Heart right ventricle (tissue), 16 donors: Measurements from ENCODE around the gene SPTSSB. TPM values are rescaled to one million over a fixed set of nuclear protein-coding genes. Genes with fewer than 3 reads are reported as not detected.

ENCODE experiments used
- ATAC-seq, 8 donors: fragments of 200-7000 bp; cut with Tn5 transposase; one replicate each; pipeline ENCODE4 v1.9.1; 2020; ENCODE audit warnings: mild to moderate bottlenecking in 8 of 8, moderate library complexity in 8 of 8, moderate number of reproducible peaks in 1 of 8
- DNase-seq, 2 donors: peaks; one replicate each; pipeline ENCODE4 v3.0.0-alpha.2; 2020
- H3K27ac ChIP-seq, 10 donors: fragments of 200-600 bp; sonication (generic) in 2 of 10; one replicate each; pipeline versions ENCODE4 v1.5.0 to v1.8.0; 2020 to 2022; ENCODE audit warnings: mild to moderate bottlenecking in 3 of 10
- H3K27me3 ChIP-seq, 7 donors: fragments of 200-600 bp; one replicate each; pipeline ENCODE4 v1.8.0; 2021 to 2022; ENCODE audit warnings: mild to moderate bottlenecking in 2 of 7
- H3K36me3 ChIP-seq, 9 donors: fragments of 200-600 bp; sonication (generic) in 1 of 9; one replicate each; pipeline versions ENCODE4 v1.5.0 to v1.8.0; 2020 to 2022; ENCODE audit warnings: mild to moderate bottlenecking in 2 of 9
- H3K4me1 ChIP-seq, 9 donors: fragments of 200-600 bp; sonication (generic) in 1 of 9; one replicate each; pipeline versions ENCODE4 v1.5.0 to v1.8.0; 2020 to 2022; ENCODE audit warnings: mild to moderate bottlenecking in 4 of 9
- H3K4me3 ChIP-seq, 10 donors: fragments of 200-600 bp; sonication (generic) in 2 of 10; one replicate each; pipeline versions ENCODE4 v1.5.0 to v1.8.0; 2020 to 2022; ENCODE audit warnings: mild to moderate bottlenecking in 7 of 10, moderate library complexity in 2 of 10
- H3K9me3 ChIP-seq, 11 donors: fragments of 200-600 bp in 10 of 11; sonication (generic) in 2 of 11; one replicate each; pipeline versions ENCODE4 v1.5.0 to v1.8.0; 2013 to 2022; ENCODE audit warnings: mild to moderate bottlenecking in 2 of 11, control low read depth in 1 of 11, moderate library complexity in 1 of 11
- WGBS, 2 donors: extraction: QIAGEN DNeasy Blood & Tissue Kit; methylation state at CpG; one replicate each; pipeline ENCODE4 v1.1.7; 2013; ENCODE audit warnings: inconsistent platforms in 1 of 2; 5-methylcytosine and 5-hydroxymethylcytosine counted together
- intact Hi-C, 10 donors: fragments of 100-400 bp; cut with DNase I; formaldehyde crosslinking; loops; one replicate each; pipeline versions ENCODE4 v1.11.1 to v1.14.2; 2022
- polyA plus RNA-seq, 2 donors: library from polyadenylated mRNA; stranded (reverse); fragments of 200-250 nt; gene quantifications; one replicate each; pipeline ENCODE4 v1.2.3, GENCODE V29; 2013
- total RNA-seq, 10 donors: library from RNA; stranded (reverse); fragmentation: NEBNext Ultra II Directional in 3 of 10; extraction: Animal tissue kit (Norgen Biotek cat#: 25700) in 3 of 10; gene quantifications; one replicate each; pipeline versions ENCODE4 v1.2.1 to v1.2.4, GENCODE V29; 2021 to 2023
- TF ChIP-seq, protein P1 (sequence below), 9 donors: fragments of 200-600 bp; sonication (generic) in 2 of 9; IDR thresholded peaks; one replicate each; pipeline versions ENCODE4 v1.5.0 to v1.8.0; 2021 to 2022; ENCODE audit warnings: antibody characterized with exemption in 9 of 9, mild to moderate bottlenecking in 5 of 9, moderate library complexity in 1 of 9
- donor health status: Arrhythmogenic right ventricular cardiomyopathy.
- donor health status: ischemic (EF 13 %, LVEDD 7.1; RV severe dilation, severe dysfunction).
- donor health status: healthy with polysubstance abuse.
- donor health status: DM: no; HTN: yes; CAD: no.
- donor health status: DM: no; HTN: no; CAD: no.
- donor health status: ischemic (EF 25% LVEDD 6.9; RV normal size, moderate dysfunction).
- donor health status: ischemic (EF 25% LVEDD 5.7; RV mildly dilated, moderate dysfunction).
- donor health status: healthy.
- donor health status: DM: yes; HTN: yes; CAD: no.
- donor health status: Ischemic cardiomyopathy.
- donor health status: ischemic (EF 35%, LVEDD 5.7; RV mildly dilated, moderate dysfunction).
- donor health status: nonischemic (EF 11% LVEDD 7.7; RV severe dilation, severe dysfunction).
- donor health status: DM: yes; HTN: yes; CAD: no.
- donor health status: PGD.
- donor health status: ischemic (EF 29% LVEDD 5.4; RV normal size, mild dysfunction).
- donor health status: nonischemic (EF 23%, LVEDD 6.1; RV moderate dilation, normal function).

SPTSSB gene
- total and polyA plus RNA-seq, 12 donors = 0.03 to 0.51 (median 0.14) TPM; not detected in 8

DNA sequence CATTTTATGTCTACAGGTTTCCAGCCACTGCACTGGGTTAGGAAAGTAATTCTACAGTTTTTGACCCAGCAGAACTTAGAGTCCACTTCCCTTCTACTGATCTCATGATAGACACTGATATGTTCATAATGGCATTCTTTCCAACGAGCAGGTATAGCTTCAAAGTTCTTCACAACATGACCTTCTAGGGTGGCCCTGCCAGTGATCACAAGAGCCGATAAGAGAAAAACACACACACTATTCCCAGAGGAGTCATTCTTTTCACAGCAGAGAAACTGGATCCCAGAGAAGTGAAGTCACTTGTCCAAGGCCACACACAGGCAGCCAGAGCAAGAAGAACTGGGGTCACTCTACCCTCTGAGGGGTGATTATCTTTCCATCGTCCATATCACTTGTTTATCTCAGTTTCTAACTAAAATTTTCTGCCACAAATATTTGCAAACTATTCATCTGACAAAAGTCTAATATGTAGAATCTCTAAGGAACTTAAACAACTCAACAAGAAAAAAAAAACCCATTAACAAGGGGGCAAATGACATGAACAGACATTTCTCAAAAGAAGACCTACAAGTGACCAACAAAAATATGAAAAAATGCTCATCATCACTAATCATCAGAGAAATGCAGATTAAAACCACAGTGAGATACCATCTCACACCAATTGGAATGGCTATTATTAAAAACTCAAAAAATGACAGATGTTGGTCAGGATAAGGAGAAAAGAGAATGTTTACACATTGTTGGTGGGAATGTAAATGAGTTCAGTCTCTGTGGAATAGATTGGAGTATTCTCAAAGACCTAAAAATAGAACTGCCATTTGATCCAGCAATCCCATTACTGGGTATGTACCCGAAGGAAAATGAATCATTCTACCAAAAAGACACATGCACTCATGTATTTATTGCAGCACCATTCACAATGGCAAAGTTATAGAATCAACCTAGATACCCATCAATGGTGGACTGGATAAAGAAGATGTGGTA lies 31.5 kb downstream of the SPTSSB start:
- WGBS, 2 donors = 40 to 58% methylated on average over 4 of the region's 4 CpGs
- H3K9me3 ChIP-seq = peaks cover 0 to 3% (median 0%) of the 10 kb centered on the region in 11 donors
- no peak for DNase-seq
- H3K4me3 ChIP-seq = no peak overlapping the region
- ATAC-seq = no peak
- peaks cover 0 to 3% (median 0%) of the 10 kb centered on the region in 9 donors for H3K4me1 ChIP-seq
- H3K27me3 ChIP-seq = no peaks in the 10 kb centered on the region
- H3K27ac ChIP-seq = no peak overlapping the region
- intact Hi-C loops = no loop called here
- TF ChIP-seq, protein P1, sequence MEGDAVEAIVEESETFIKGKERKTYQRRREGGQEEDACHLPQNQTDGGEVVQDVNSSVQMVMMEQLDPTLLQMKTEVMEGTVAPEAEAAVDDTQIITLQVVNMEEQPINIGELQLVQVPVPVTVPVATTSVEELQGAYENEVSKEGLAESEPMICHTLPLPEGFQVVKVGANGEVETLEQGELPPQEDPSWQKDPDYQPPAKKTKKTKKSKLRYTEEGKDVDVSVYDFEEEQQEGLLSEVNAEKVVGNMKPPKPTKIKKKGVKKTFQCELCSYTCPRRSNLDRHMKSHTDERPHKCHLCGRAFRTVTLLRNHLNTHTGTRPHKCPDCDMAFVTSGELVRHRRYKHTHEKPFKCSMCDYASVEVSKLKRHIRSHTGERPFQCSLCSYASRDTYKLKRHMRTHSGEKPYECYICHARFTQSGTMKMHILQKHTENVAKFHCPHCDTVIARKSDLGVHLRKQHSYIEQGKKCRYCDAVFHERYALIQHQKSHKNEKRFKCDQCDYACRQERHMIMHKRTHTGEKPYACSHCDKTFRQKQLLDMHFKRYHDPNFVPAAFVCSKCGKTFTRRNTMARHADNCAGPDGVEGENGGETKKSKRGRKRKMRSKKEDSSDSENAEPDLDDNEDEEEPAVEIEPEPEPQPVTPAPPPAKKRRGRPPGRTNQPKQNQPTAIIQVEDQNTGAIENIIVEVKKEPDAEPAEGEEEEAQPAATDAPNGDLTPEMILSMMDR (IDR thresholded peaks at IDR 0.05) = no peak
- no peaks in the 10 kb centered on the region for H3K36me3 ChIP-seq

DNA sequence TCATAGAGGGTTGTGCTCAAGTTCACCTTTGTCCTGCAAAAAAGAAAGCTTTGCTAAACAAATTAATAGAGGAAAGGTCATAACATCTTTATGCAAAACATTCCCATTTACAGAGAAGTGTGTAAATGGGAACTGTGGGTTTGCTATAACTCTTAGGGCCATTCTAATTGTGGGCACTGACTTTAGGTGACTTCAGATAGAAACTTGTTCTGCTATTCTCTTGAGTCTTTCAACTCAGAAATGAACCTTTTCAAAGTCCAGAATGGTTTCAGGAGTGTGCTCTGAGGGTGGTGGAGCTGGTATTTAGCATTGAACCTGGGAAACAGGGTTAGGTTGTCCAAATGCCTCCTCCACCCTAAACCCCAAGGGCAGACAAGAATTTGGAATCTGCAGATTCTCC lies 34.0 kb downstream of the SPTSSB start:
- H3K27ac ChIP-seq = no peak overlapping the region
- H3K27me3 ChIP-seq = no peaks in the 10 kb centered on the region
- ATAC-seq (no peak), DNase-seq (no peak)
- H3K4me1 ChIP-seq = no peaks in the 10 kb centered on the region
- no peak overlapping the region for H3K4me3 ChIP-seq
- H3K9me3 ChIP-seq = peaks cover 0 to 3% (median 0%) of the 10 kb centered on the region in 11 donors
- no peaks in the 10 kb centered on the region for H3K36me3 ChIP-seq
- intact Hi-C loops = no loop called here
- TF ChIP-seq, protein P1 (IDR thresholded peaks at IDR 0.05) = no peak

DNA sequence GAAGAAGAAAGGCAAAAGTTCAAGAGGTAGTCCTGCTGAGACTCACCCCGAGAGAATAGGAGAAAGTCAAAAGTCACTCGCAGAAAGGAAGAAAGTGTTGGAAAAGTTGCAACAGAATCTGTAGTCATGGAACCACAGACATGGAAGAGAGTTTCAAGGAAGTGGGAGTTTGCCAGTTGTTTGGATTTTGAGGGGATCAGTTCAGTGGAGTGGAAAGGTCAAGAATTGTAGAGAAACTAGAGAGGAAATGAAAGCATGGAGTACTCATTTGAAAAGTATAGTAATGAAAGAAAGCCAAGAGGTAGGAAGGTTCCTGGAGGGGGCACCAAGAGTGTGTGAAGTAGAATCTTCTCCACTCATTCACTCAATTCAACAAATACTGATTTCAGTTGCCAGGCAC lies 34.7 kb downstream of the SPTSSB start:
- Histone ChIP-seq H3K36me3 (no peaks in the 10 kb centered on the region), H3K4me3 (no peak overlapping the region), H3K27me3 (no peaks in the 10 kb centered on the region), H3K27ac (no peak overlapping the region), H3K4me1 (no peaks in the 10 kb centered on the region), H3K9me3 (peaks cover 0 to 3% (median 0%) of the 10 kb centered on the region in 11 donors)
- DNase-seq (no peak), ATAC-seq (no peak)
- intact Hi-C loops = no loop called here
- 84 to 87% methylated on average over 2 of the region's 2 CpGs for WGBS, 2 donors
- TF ChIP-seq, protein P1 (IDR thresholded peaks at IDR 0.05) = no peak

DNA sequence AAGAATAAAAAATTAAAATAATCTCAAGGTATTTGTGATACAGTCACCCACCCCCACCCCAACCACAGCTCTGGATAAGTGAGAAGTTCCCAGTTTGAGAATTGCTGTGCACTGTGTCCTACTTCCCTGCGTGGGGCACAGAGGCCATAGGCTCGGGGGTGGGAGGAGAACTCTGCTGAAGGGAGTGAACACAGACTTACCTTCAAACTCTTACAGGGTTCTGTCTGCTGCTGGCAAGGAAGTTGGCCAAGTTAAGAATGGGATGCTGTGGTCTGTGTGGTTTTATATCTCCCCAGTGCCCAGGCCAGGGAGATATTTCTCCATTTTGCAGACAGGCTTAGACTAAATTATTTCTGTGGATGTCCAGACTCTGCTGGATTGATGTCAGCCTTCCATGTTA lies 37.6 kb downstream of the SPTSSB start:
- intact Hi-C loops = no loop called here
- Histone ChIP-seq H3K4me3 (no peak overlapping the region), H3K27me3 (no peaks in the 10 kb centered on the region), H3K27ac (no peak overlapping the region), H3K9me3 (no peaks in the 10 kb centered on the region), H3K4me1 (no peaks in the 10 kb centered on the region), H3K36me3 (no peaks in the 10 kb centered on the region)
- TF ChIP-seq, protein P1 (IDR thresholded peaks at IDR 0.05) = no peak
- ATAC-seq = no peak
- 59 to 75% methylated on average over 2 of the region's 2 CpGs for WGBS, 2 donors
- no peak for DNase-seq
